Osteoblast (primary cell): ENCODE measurements around the gene ZNF546. TPM values are rescaled to one million over a fixed set of nuclear protein-coding genes. Genes with fewer than 3 reads are reported as not detected.

Source experiments
- DNase-seq: peaks from one replicate; pipeline ENCODE4 v3.0.0; 2011; ENCODE audit warnings: low spot score, mixed read lengths; ENCODE audit not compliant: insufficient read length; ENCODE audit errors: missing footprints
- H2AFZ ChIP-seq: 2 replicates; pipeline ENCODE4 v1.6.0; 2011; ENCODE audit warnings: mild to moderate bottlenecking, low read length
- H3K27ac ChIP-seq: 2 replicates; pipeline ENCODE4 v1.5.1; 2011; ENCODE audit warnings: mild to moderate bottlenecking, low read depth, low read length, moderate library complexity
- H3K27me3 ChIP-seq: 2 replicates; pipeline ENCODE4 v1.6.0; 2012; ENCODE audit warnings: mild to moderate bottlenecking, control low read depth, inconsistent platforms, low read length, moderate library complexity; ENCODE audit not compliant: insufficient read depth
- H3K36me3 ChIP-seq: 2 replicates; pipeline ENCODE4 v1.5.1; 2011; ENCODE audit warnings: mild to moderate bottlenecking, low read length, control low read depth, moderate library complexity; ENCODE audit not compliant: insufficient read depth
- H3K4me1 ChIP-seq: 2 replicates; pipeline ENCODE4 v1.5.1; 2011; ENCODE audit warnings: mild to moderate bottlenecking, low read length, control low read depth, moderate library complexity; ENCODE audit not compliant: insufficient read depth
- H3K4me2 ChIP-seq: 2 replicates; pipeline ENCODE4 v1.6.0; 2011; ENCODE audit warnings: mild to moderate bottlenecking, low read length; ENCODE audit not compliant: insufficient read depth
- H3K4me3 ChIP-seq: fragments of 200-600 bp; sonication (generic); 3 replicates; pipeline ENCODE4 v1.5.1; 2012; ENCODE audit warnings: mild to moderate bottlenecking, low read length, inconsistent platforms; ENCODE audit not compliant: insufficient read depth
- H3K79me2 ChIP-seq: 2 replicates; pipeline ENCODE4 v1.6.0; 2012; ENCODE audit warnings: mild to moderate bottlenecking, low read length, control low read depth, inconsistent platforms; ENCODE audit not compliant: insufficient read depth
- H3K9me3 ChIP-seq: 2 replicates; pipeline ENCODE4 v1.5.1; 2011; ENCODE audit warnings: low read depth, low read length, control low read depth
- H4K20me1 ChIP-seq: 2 replicates; pipeline ENCODE4 v1.6.0; 2012; ENCODE audit warnings: mild to moderate bottlenecking, low read length, control low read depth; ENCODE audit not compliant: insufficient read depth
- total RNA-seq: library from RNA; depleted of rRNA; stranded (reverse); fragments of >200 nt; gene quantifications from 2 replicates; pipeline ENCODE4 v1.2.3, GENCODE V29; 2012
- TF ChIP-seq, protein P1 (sequence below): IDR thresholded peaks from 2 replicates; pipeline ENCODE4 v1.5.1; 2011; ENCODE audit warnings: mild to moderate bottlenecking, low read depth, low read length, moderate library complexity; ENCODE audit errors: extremely low read depth

ZNF546 gene
- total RNA-seq, 1 donor: 8.7 TPM

DNA sequence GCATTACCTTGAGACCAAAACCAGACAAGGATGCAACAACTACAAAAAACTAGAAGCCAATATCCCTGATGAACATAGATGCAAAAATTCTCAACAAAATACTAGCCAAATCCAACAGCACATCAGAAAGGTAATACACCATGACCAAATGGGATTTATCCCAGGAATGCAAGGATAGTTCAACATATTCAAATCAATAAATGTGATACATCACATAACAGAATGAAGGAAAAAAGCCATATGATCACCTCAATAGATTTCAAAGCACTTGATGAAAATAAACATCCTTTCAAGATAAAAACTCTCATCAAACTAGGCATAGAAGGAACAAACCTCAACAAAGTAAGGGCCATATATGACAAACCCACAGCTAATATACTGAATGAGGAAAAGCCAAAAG is 10.2 kb upstream of the ZNF546 start:
- peaks cover 17% of the 10 kb centered on the region for H3K36me3 ChIP-seq
- H3K4me3 ChIP-seq: no peak overlapping the region
- DNase-seq: no peak
- H3K79me2 ChIP-seq: peaks cover 23% of the 10 kb centered on the region
- H2AFZ ChIP-seq: no peak overlapping the region
- H3K9me3 ChIP-seq: peaks cover 5% of the 10 kb centered on the region
- H4K20me1 ChIP-seq: peaks cover 3% of the 10 kb centered on the region
- no peak overlapping the region for H3K27ac ChIP-seq
- no peaks in the 10 kb centered on the region for H3K27me3 ChIP-seq
- no peaks in the 10 kb centered on the region for H3K4me1 ChIP-seq
- H3K4me2 ChIP-seq: no peak overlapping the region
- TF ChIP-seq, protein P1, sequence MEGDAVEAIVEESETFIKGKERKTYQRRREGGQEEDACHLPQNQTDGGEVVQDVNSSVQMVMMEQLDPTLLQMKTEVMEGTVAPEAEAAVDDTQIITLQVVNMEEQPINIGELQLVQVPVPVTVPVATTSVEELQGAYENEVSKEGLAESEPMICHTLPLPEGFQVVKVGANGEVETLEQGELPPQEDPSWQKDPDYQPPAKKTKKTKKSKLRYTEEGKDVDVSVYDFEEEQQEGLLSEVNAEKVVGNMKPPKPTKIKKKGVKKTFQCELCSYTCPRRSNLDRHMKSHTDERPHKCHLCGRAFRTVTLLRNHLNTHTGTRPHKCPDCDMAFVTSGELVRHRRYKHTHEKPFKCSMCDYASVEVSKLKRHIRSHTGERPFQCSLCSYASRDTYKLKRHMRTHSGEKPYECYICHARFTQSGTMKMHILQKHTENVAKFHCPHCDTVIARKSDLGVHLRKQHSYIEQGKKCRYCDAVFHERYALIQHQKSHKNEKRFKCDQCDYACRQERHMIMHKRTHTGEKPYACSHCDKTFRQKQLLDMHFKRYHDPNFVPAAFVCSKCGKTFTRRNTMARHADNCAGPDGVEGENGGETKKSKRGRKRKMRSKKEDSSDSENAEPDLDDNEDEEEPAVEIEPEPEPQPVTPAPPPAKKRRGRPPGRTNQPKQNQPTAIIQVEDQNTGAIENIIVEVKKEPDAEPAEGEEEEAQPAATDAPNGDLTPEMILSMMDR: no peak

DNA sequence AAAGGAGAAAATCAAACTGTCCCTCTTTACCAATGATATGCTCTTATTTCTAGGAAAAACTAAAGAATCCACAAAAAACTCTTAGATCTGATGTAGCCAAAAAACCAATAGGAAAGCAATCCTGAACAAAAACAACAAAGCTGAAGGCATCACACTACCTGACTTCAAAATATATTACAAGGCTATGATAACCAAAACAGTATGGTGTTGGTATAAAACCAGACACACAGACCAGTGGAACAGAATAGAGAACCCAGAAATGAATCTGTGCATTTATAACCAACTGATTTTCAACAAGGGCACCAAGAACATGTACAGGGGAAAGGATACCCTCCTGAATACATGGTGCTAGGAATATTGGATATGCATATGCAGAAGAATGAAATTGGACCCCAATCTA is 9.7 kb upstream of the ZNF546 start:
- Histone ChIP-seq H3K27ac (no peak overlapping the region), H3K4me2 (no peak overlapping the region), H3K9me3 (peaks cover 5% of the 10 kb centered on the region), H3K4me3 (no peak overlapping the region), H4K20me1 (peaks cover 3% of the 10 kb centered on the region), H3K36me3 (peaks cover 11% of the 10 kb centered on the region), H3K79me2 (peaks cover 23% of the 10 kb centered on the region), H2AFZ (no peak overlapping the region), H3K4me1 (no peaks in the 10 kb centered on the region), H3K27me3 (no peaks in the 10 kb centered on the region)
- no peak for DNase-seq
- TF ChIP-seq, protein P1: no peak

DNA sequence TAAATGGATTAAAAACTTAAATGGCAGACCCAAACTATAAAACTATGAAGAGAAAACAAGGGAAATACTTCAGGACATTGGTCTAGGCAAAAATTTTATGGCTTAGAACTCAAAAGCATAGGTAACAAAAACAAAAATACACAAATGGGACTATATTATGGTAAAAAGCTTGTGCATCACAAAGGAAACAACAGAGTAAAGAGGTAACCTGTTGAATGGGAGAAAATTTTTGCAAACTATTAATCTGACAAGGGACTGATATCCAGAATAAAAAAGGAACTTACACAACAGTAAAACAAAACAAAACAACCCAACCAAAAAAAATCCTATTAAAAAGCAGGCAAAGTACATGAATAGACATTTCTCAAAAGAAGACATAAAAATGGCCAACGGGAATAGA is 9.3 kb upstream of the ZNF546 start:
- peaks cover 23% of the 10 kb centered on the region for H3K79me2 ChIP-seq
- H3K27me3 ChIP-seq: no peaks in the 10 kb centered on the region
- H2AFZ ChIP-seq: no peak overlapping the region
- H3K36me3 ChIP-seq: peaks cover 9% of the 10 kb centered on the region
- H4K20me1 ChIP-seq: peaks cover 3% of the 10 kb centered on the region
- H3K4me2 ChIP-seq: no peak overlapping the region
- no peak overlapping the region for H3K27ac ChIP-seq
- no peaks in the 10 kb centered on the region for H3K4me1 ChIP-seq
- peaks cover 5% of the 10 kb centered on the region for H3K9me3 ChIP-seq
- TF ChIP-seq, protein P1: no peak
- DNase-seq: no peak
- H3K4me3 ChIP-seq: no peak overlapping the region

DNA sequence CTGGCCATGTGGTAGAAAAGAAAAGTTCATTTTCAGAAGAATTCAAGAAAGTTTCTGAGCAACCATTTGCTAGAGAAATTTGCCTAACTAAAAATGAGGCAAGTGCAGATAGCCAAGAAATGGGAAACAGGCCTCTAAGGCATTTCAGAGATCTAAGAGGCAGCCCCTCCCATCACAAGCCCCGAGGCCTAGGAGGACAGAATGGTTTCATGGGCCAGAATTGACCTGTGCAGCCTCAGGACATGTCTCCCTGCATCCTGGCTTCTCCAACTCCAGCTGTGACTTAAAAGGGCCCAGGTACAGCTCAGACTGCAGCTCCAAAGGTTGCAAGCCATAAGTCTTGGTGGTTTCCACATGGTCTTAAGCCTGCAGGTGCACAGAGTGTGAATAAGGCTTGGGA is 3.3 kb upstream of the ZNF546 start:
- H3K79me2 ChIP-seq: peaks cover 38% of the 10 kb centered on the region
- TF ChIP-seq, protein P1: no peak

More for the DNA sequence above, 3.3 kb upstream of the ZNF546 start:
- Histone ChIP-seq H3K4me2 (no peak overlapping the region), H3K27ac (no peak overlapping the region), H3K9me3 (no peaks in the 10 kb centered on the region), H4K20me1 (peaks cover 3% of the 10 kb centered on the region), H3K4me1 (peaks cover 24% of the 10 kb centered on the region), H3K4me3 (no peak overlapping the region), H3K27me3 (no peaks in the 10 kb centered on the region), H2AFZ (no peak overlapping the region), H3K36me3 (no peaks in the 10 kb centered on the region)
- DNase-seq: no peak
